OCI-LY7 (cell line): ENCODE data around the gene CLEC20A. TPM values are rescaled to one million over a fixed set of nuclear protein-coding genes. Genes with fewer than 3 reads are reported as not detected.

Experiments
- BruUV-seq: library from RNA; stranded (reverse); fragments of 400-500 nt; replicated peaks from 2 replicates; lab custom pipeline; 2021; lab: Mats Ljungman, UMichigan
- CTCF ChIA-PET: fragments of 300-600 bp; sonication (Branson Sonifier 250); formaldehyde crosslinking; loops from one replicate; lab custom pipeline; 2022; ENCODE audit warnings: antibody characterized with exemption; ENCODE audit not compliant: unreplicated experiment; lab: Charles Lee
- POLR2A ChIA-PET: fragments of 300-600 bp; sonication (Branson Sonifier 250); formaldehyde crosslinking; loops from one replicate; lab custom pipeline; 2022; ENCODE audit warnings: antibody characterized with exemption; lab: Charles Lee
- DNase-seq: peaks from one replicate; pipeline ENCODE4 v3.0.0-alpha.2; 2015; ENCODE audit warnings: low spot score
- H2AFZ ChIP-seq: fragments of 200-600 bp; sonication (generic), shearing (Covaris generic); 2 replicates; pipeline ENCODE4 v1.6.1; 2014; ENCODE audit warnings: mild to moderate bottlenecking, antibody characterized with exemption, low read length, moderate library complexity
- H3K27ac ChIP-seq: fragments of 200-600 bp; sonication (generic); 2 replicates; pipeline ENCODE4 v1.5.1; 2014; ENCODE audit warnings: mixed run types, low read depth, mild to moderate bottlenecking, moderate library complexity, low read length, inconsistent platforms; ENCODE audit not compliant: poor library complexity, severe bottlenecking
- H3K36me3 ChIP-seq: fragments of 200-600 bp; sonication (generic); 2 replicates; pipeline ENCODE4 v1.6.1; 2014; ENCODE audit warnings: mild to moderate bottlenecking, antibody characterized with exemption, low read length, moderate library complexity, mixed read lengths; ENCODE audit not compliant: insufficient read depth
- H3K4me1 ChIP-seq: fragments of 200-600 bp; sonication (generic); 2 replicates; pipeline ENCODE4 v1.5.1; 2014; ENCODE audit warnings: mild to moderate bottlenecking, low read length; ENCODE audit not compliant: insufficient read depth, poor library complexity, severe bottlenecking
- H3K4me2 ChIP-seq: fragments of 200-600 bp; sonication (generic); 2 replicates; pipeline ENCODE4 v1.6.1; 2014; ENCODE audit warnings: mild to moderate bottlenecking, low read length
- H3K4me3 ChIP-seq: fragments of 200-600 bp; sonication (generic); 2 replicates; pipeline ENCODE4 v1.5.1; 2014; ENCODE audit warnings: mild to moderate bottlenecking, low read depth, low read length; ENCODE audit not compliant: poor library complexity, severe bottlenecking
- H3K79me2 ChIP-seq: fragments of 200-600 bp; sonication (generic); 2 replicates; pipeline ENCODE4 v1.6.1; 2016; ENCODE audit warnings: low read depth, mild to moderate bottlenecking, low read length, moderate library complexity, mixed read lengths; ENCODE audit not compliant: insufficient read depth
- H3K9me2 ChIP-seq: fragments of 200-600 bp; sonication (generic); 2 replicates; pipeline ENCODE4 v1.6.1; 2016; ENCODE audit warnings: mild to moderate bottlenecking, low read length, mixed read lengths; ENCODE audit not compliant: insufficient read depth
- H3K9me3 ChIP-seq: fragments of 200-600 bp; sonication (generic); 2 replicates; pipeline ENCODE4 v1.6.1; 2014; ENCODE audit warnings: mild to moderate bottlenecking, mixed run types, low read length, mixed read lengths
- H4K20me1 ChIP-seq: fragments of 200-600 bp; sonication (generic); 2 replicates; pipeline ENCODE4 v1.6.1; 2014; ENCODE audit warnings: mild to moderate bottlenecking, antibody characterized with exemption, low read length, moderate library complexity, mixed read lengths; ENCODE audit not compliant: insufficient read depth
- EZH2phosphoT487 ChIP-seq: fragments of 200-600 bp; sonication (generic); IDR thresholded peaks from 2 replicates; pipeline ENCODE4 v1.6.1; 2018; ENCODE audit warnings: low read depth, borderline replicate concordance, mild to moderate bottlenecking, mixed run types, antibody characterized with exemption, low read length, moderate library complexity, mixed read lengths
- intact Hi-C: fragments of 100-400 bp; cut with micrococcal nuclease; formaldehyde crosslinking; loops from one replicate; pipeline ENCODE4 v1.10.0; 2022; ENCODE audit not compliant: unreplicated experiment
- total RNA-seq, 2 experiments: library from RNA; depleted of rRNA in 1 of 2; stranded (reverse); fragments of >200 nt in 1 of 2; shearing (Covaris generic) in 1 of 2; gene quantifications; 2 replicates each; pipeline ENCODE4 v1.2.3, GENCODE V29; 2014 to 2022
- TF ChIP-seq, protein P1 (sequence below): fragments of 200-600 bp; sonication (generic); conservative IDR thresholded peaks from 2 replicates; pipeline ENCODE4 v1.5.1; 2014; ENCODE audit warnings: mild to moderate bottlenecking, antibody characterized with exemption, low read length, moderate library complexity, mixed read lengths

The CLEC20A gene
- total RNA-seq, 2 experiments from 2014 or later, result not detected

GRCh38 chr1:178467837-178468236, 28.9 kb downstream of the CLEC20A start:
- H3K9me2 ChIP-seq, result no peaks in the 10 kb centered on the region
- BruUV-seq, result no TSS peak
- CTCF ChIA-PET, result no interaction called here

GRCh38 chr1:178465011-178465410, 31.8 kb downstream of the CLEC20A start:
- POLR2A ChIA-PET, result interaction anchor here (0.5 kb wide), 1 partner anchor 711 kb away, joined by 3 read pairs; no protein-coding TSS in a partner anchor
- no peak for TF ChIP-seq EZH2phosphoT487
- TF ChIP-seq, protein P1, sequence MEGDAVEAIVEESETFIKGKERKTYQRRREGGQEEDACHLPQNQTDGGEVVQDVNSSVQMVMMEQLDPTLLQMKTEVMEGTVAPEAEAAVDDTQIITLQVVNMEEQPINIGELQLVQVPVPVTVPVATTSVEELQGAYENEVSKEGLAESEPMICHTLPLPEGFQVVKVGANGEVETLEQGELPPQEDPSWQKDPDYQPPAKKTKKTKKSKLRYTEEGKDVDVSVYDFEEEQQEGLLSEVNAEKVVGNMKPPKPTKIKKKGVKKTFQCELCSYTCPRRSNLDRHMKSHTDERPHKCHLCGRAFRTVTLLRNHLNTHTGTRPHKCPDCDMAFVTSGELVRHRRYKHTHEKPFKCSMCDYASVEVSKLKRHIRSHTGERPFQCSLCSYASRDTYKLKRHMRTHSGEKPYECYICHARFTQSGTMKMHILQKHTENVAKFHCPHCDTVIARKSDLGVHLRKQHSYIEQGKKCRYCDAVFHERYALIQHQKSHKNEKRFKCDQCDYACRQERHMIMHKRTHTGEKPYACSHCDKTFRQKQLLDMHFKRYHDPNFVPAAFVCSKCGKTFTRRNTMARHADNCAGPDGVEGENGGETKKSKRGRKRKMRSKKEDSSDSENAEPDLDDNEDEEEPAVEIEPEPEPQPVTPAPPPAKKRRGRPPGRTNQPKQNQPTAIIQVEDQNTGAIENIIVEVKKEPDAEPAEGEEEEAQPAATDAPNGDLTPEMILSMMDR, result no peak
- CTCF ChIA-PET, result no interaction called here

More at GRCh38 chr1:178467837-178468236, 28.9 kb downstream of the CLEC20A start:
- Histone ChIP-seq H4K20me1 (no peaks in the 10 kb centered on the region), H2AFZ (no peak overlapping the region), H3K79me2 (no peaks in the 10 kb centered on the region), H3K36me3 (no peaks in the 10 kb centered on the region), H3K4me3 (no peak overlapping the region), H3K4me1 (no peaks in the 10 kb centered on the region), H3K4me2 (no peak overlapping the region), H3K9me3 (no peaks in the 10 kb centered on the region), H3K27ac (no peak overlapping the region)
- TF ChIP-seq EZH2phosphoT487, result no peak
- TF ChIP-seq, protein P1, result no peak
- POLR2A ChIA-PET, result no interaction called here
- no peak for DNase-seq
- intact Hi-C loops, result no loop called here

GRCh38 chr1:178464566-178464965, 32.2 kb downstream of the CLEC20A start:
- Histone ChIP-seq H3K36me3 (no peaks in the 10 kb centered on the region), H3K4me1 (no peaks in the 10 kb centered on the region), H3K9me3 (no peaks in the 10 kb centered on the region), H4K20me1 (no peaks in the 10 kb centered on the region), H3K4me3 (no peak overlapping the region), H3K79me2 (no peaks in the 10 kb centered on the region), H3K9me2 (no peaks in the 10 kb centered on the region), H2AFZ (no peak overlapping the region), H3K27ac (no peak overlapping the region), H3K4me2 (no peak overlapping the region)
- CTCF ChIA-PET, result no interaction called here
- BruUV-seq, result no TSS peak
- TF ChIP-seq, protein P1, result no peak
- no peak for TF ChIP-seq EZH2phosphoT487
- DNase-seq, result no peak
- intact Hi-C loops, result no loop called here
- POLR2A ChIA-PET, result no interaction called here

More at GRCh38 chr1:178465011-178465410, 31.8 kb downstream of the CLEC20A start:
- Histone ChIP-seq H3K27ac (no peak overlapping the region), H4K20me1 (no peaks in the 10 kb centered on the region), H3K4me2 (no peak overlapping the region), H3K36me3 (no peaks in the 10 kb centered on the region), H3K4me1 (no peaks in the 10 kb centered on the region), H3K79me2 (no peaks in the 10 kb centered on the region), H3K9me3 (no peaks in the 10 kb centered on the region), H2AFZ (no peak overlapping the region), H3K9me2 (no peaks in the 10 kb centered on the region), H3K4me3 (no peak overlapping the region)
- DNase-seq, result no peak
- BruUV-seq, result no TSS peak
- intact Hi-C loops, result no loop called here
